Endothelial cell of umbilical vein (primary cell): ENCODE data around the gene NPFFR1. TPM values are rescaled to one million over a fixed set of nuclear protein-coding genes. Genes with fewer than 3 reads are reported as not detected.

Experiments used
- BruUV-seq: library from RNA; stranded (reverse); fragments of 400-500 nt; replicated peaks from 2 replicates; lab custom pipeline; 2021; lab: Mats Ljungman, UMichigan
- CTCF ChIA-PET: fragments of 300-600, 350-600 bp; sonication (Branson Sonifier 250); formaldehyde crosslinking; loops from one replicate; lab custom pipeline; 2021; ENCODE audit warnings: antibody characterized with exemption, inconsistent platforms; lab: Charles Lee
- POLR2A ChIA-PET: fragments of 300-600, 350-600 bp; sonication (Branson Sonifier 250); formaldehyde crosslinking; loops from one replicate; lab custom pipeline; 2021; ENCODE audit warnings: antibody characterized with exemption, inconsistent platforms; lab: Charles Lee
- DNase-seq: peaks from one replicate; pipeline ENCODE4 v3.0.0-alpha.2; 2011; ENCODE audit warnings: low read depth, low spot score
- FAIRE-seq: peaks from 2 replicates; lab custom pipeline; 2011; peaks lifted over from hg19 to GRCh38; lab: Jason Lieb, UNC
- H2AFZ ChIP-seq: 2 replicates; pipeline ENCODE4 v1.6.0; 2012; ENCODE audit warnings: low read depth, low read length, control low read depth, inconsistent platforms
- H3K27ac ChIP-seq: 2 replicates; pipeline ENCODE4 v1.5.1; 2011; ENCODE audit warnings: low read depth, mild to moderate bottlenecking, control low read depth, low read length, moderate library complexity; ENCODE audit not compliant: insufficient read depth
- H3K27me3 ChIP-seq, 2 experiments: 2 replicates each; pipeline versions ENCODE4 v1.6.0 to v1.6.1; 2011; ENCODE audit warnings: low read length in 2 of 2, mixed read lengths in 1 of 2; ENCODE audit not compliant: control insufficient read depth in 2 of 2, insufficient read depth in 2 of 2
- H3K36me3 ChIP-seq, 2 experiments: 2 replicates in 1 of 2; 3 replicates in 1 of 2; pipeline ENCODE4 v1.5.1; 2011; ENCODE audit warnings: low read length in 2 of 2, mild to moderate bottlenecking in 1 of 2, moderate library complexity in 1 of 2; ENCODE audit not compliant: control insufficient read depth in 2 of 2, insufficient read depth in 2 of 2; ENCODE audit errors: extremely low read depth in 1 of 2
- H3K4me1 ChIP-seq: 3 replicates; pipeline ENCODE4 v1.5.1; 2011; ENCODE audit warnings: mild to moderate bottlenecking, low read length; ENCODE audit not compliant: control insufficient read depth, insufficient read depth; ENCODE audit errors: extremely low read depth
- H3K4me2 ChIP-seq: 2 replicates; pipeline ENCODE4 v1.6.1; 2011; ENCODE audit warnings: low read length, control low read depth, mixed read lengths; ENCODE audit not compliant: insufficient read depth
- H3K4me3 ChIP-seq, 3 experiments: fragments of 200-600 bp in 1 of 3; sonication (generic), shearing (Covaris generic) in 1 of 3; replicated peaks in 1 of 3; 2 replicates each; pipeline ENCODE4 v1.5.1; 2011 to 2016; ENCODE audit warnings: control low read depth in 3 of 3, low read length in 3 of 3, mild to moderate bottlenecking in 2 of 3, inconsistent platforms in 1 of 3, low read depth in 1 of 3, moderate library complexity in 1 of 3; ENCODE audit not compliant: insufficient read depth in 1 of 3
- H3K79me2 ChIP-seq: 2 replicates; pipeline ENCODE4 v1.6.0; 2012; ENCODE audit warnings: low read length, inconsistent platforms; ENCODE audit not compliant: control insufficient read depth, insufficient read depth
- H3K9ac ChIP-seq: replicated peaks from 2 replicates; pipeline ENCODE3; 2011; ENCODE audit warnings: low read length, control low read depth; ENCODE audit not compliant: insufficient read depth; ENCODE audit errors: extremely low read depth
- H3K9me1 ChIP-seq: replicated peaks from 3 replicates; pipeline ENCODE4 v1.6.0; 2011; ENCODE audit warnings: mild to moderate bottlenecking, low read length; ENCODE audit not compliant: control insufficient read depth, insufficient read depth; ENCODE audit errors: extremely low read depth
- H3K9me3 ChIP-seq: replicated peaks from 2 replicates; pipeline ENCODE4 v1.5.1; 2012; ENCODE audit warnings: low read length, inconsistent platforms; ENCODE audit not compliant: control insufficient read depth, insufficient read depth
- H4K20me1 ChIP-seq: replicated peaks from 2 replicates; pipeline ENCODE3; 2011; ENCODE audit warnings: mild to moderate bottlenecking, low read length; ENCODE audit not compliant: control insufficient read depth, insufficient read depth; ENCODE audit errors: extremely low read depth
- CTCF ChIP-seq, 2 donors: IDR thresholded peaks; 1 replicate in 1 of 2; 2 replicates in 1 of 2; pipeline ENCODE4 v1.5.1; 2011; ENCODE audit warnings: low read length in 2 of 2, mild to moderate bottlenecking in 2 of 2, moderate library complexity in 2 of 2, control low read depth in 1 of 2, inconsistent platforms in 1 of 2, low read depth in 1 of 2; ENCODE audit not compliant: insufficient read depth in 1 of 2; ENCODE audit errors: extremely low read depth in 1 of 2
- EZH2 ChIP-seq: IDR thresholded peaks from 2 replicates; pipeline ENCODE4 v1.6.1; 2012; ENCODE audit warnings: borderline replicate concordance, low read depth, mild to moderate bottlenecking, moderate library complexity, low read length, inconsistent platforms; ENCODE audit not compliant: severe bottlenecking
- FOS ChIP-seq: IDR thresholded peaks from 2 replicates; pipeline ENCODE4 v1.6.1; 2011; ENCODE audit warnings: mild to moderate bottlenecking, low read length, moderate library complexity, borderline replicate concordance; ENCODE audit not compliant: insufficient read depth
- GATA2 ChIP-seq: IDR thresholded peaks from 2 replicates; pipeline ENCODE4 v1.7.0; 2011; ENCODE audit warnings: low read depth, mild to moderate bottlenecking, moderate library complexity, mixed read lengths, low read length; ENCODE audit not compliant: insufficient read length, insufficient read depth
- JUN ChIP-seq: IDR thresholded peaks from 2 replicates; pipeline ENCODE4 v1.6.1; 2011; ENCODE audit warnings: borderline replicate concordance, low read depth; ENCODE audit not compliant: insufficient read length, insufficient read depth
- MYC ChIP-seq: IDR thresholded peaks from one replicate; pipeline ENCODE4 v1.6.1; 2011; ENCODE audit warnings: mild to moderate bottlenecking, low read depth, low read length
- POLR2A ChIP-seq: IDR thresholded peaks from 2 replicates; pipeline ENCODE4 v1.6.1; 2012; ENCODE audit warnings: low read depth, mild to moderate bottlenecking, control low read depth, low read length
- POLR2AphosphoS5 ChIP-seq: IDR thresholded peaks from 2 replicates; pipeline ENCODE4 v1.6.1; 2012; ENCODE audit warnings: low read depth, mild to moderate bottlenecking, control low read depth, low read length, moderate library complexity; ENCODE audit not compliant: insufficient read depth
- dilution Hi-C: fragments of 300-500 bp; cut with MboI; formaldehyde crosslinking; loops from one replicate; pipeline ENCODE4 v1.15.0; 2019; ENCODE audit warnings: low sequenced_read_pairs; ENCODE audit not compliant: extremely low pct_ligation_motif_present
- intact Hi-C: fragments of 100-400 bp; cut with micrococcal nuclease; formaldehyde crosslinking; loops from one replicate; pipeline ENCODE4 v1.10.0; 2022
- polyA plus RNA-seq, 4 experiments: library from polyadenylated mRNA; depleted of rRNA in 3 of 4; stranded (reverse) in 3 of 4; unstranded in 1 of 4; fragments of >200 nt; gene quantifications; 2 replicates each; pipeline versions ENCODE4 v1.2.1 to v1.2.3, GENCODE V29; 2011 to 2012; ENCODE audit warnings: missing spikeins in 1 of 4
- total RNA-seq: library from RNA; stranded (reverse); gene quantifications from 2 replicates; pipeline ENCODE4 v1.2.3, GENCODE V29; 2021

NPFFR1 gene
- total and polyA plus RNA-seq, 2 donors (not counting 3 experiments of a cell fraction or from before 2014, with no cell fraction given) = not detected

GRCh38 chr10:70303730-70304129 lies 19.9 kb upstream of the NPFFR1 start:
- Histone ChIP-seq H3K4me3 (no peak overlapping the region), H3K4me2 (no peak overlapping the region), H3K9me1 (no peaks in the 10 kb centered on the region), H3K79me2 (no peaks in the 10 kb centered on the region), H3K9me3 (no peaks in the 10 kb centered on the region), H2AFZ (no peak overlapping the region), H3K4me1 (no peaks in the 10 kb centered on the region), H3K9ac (no peak overlapping the region), H3K27me3 (no peaks in the 10 kb centered on the region), H4K20me1 (no peaks in the 10 kb centered on the region), H3K27ac (no peak overlapping the region), H3K36me3 (no peaks in the 10 kb centered on the region)
- no peak for FAIRE-seq
- TF ChIP-seq FOS (no peak), EZH2 (no peak), MYC (no peak)
- no peak for DNase-seq
- dilution Hi-C loops (no loop called here), intact Hi-C loops (no loop called here)
- POLR2A ChIA-PET = no interaction called here
- no TSS peak for BruUV-seq
- CTCF ChIA-PET = interaction anchor here (1.0 to 1.8 kb wide), 2 partner anchors 9 to 39 kb away, joined by 3 to 4 read pairs; no protein-coding TSS in a partner anchor

- Histone ChIP-seq H3K27me3 (no peaks in the 10 kb centered on the region), H3K4me2 (no peak overlapping the region), H3K9me3 (no peaks in the 10 kb centered on the region), H3K79me2 (no peaks in the 10 kb centered on the region), H3K9ac (no peak overlapping the region), H3K9me1 (no peaks in the 10 kb centered on the region), H3K36me3 (no peaks in the 10 kb centered on the region), H4K20me1 (no peaks in the 10 kb centered on the region), H3K27ac (no peak overlapping the region), H3K4me3 (no peak overlapping the region), H3K4me1 (no peaks in the 10 kb centered on the region), H2AFZ (no peak overlapping the region)
- no peak for TF ChIP-seq EZH2
- no peak for TF ChIP-seq FOS
- no peak for TF ChIP-seq GATA2
- no peak for TF ChIP-seq CTCF (IDR thresholded peaks at IDR 0.05; ENCODE audit: extremely low read depth in 1 of 2, insufficient read depth in 1 of 2, low read depth in 1 of 2, low read length in 2 of 2)
- no peak for TF ChIP-seq JUN
- TF ChIP-seq POLR2AphosphoS5 = no peak
- TF ChIP-seq POLR2A = no peak
- FAIRE-seq (no peak), DNase-seq (no peak)
- BruUV-seq = no TSS peak
- ChIA-PET CTCF (interaction anchor here (1.2 to 1.8 kb wide), 3 partner anchors 30 to 81 kb away, joined by 3 to 6 read pairs (median 4); no protein-coding TSS in a partner anchor), POLR2A (no interaction called here)
- intact Hi-C loops = no loop called here
- dilution Hi-C loops = no loop called here
These were observed 18.5 kb upstream of the NPFFR1 start for GRCh38 chr10:70302292-70302691.
